Spinal cord (tissue), 10 donors: ENCODE results near the gene HSPA1B. TPM values are rescaled to one million over a fixed set of nuclear protein-coding genes. Genes with fewer than 3 reads are reported as not detected.
"Not testable (repeated sequence)": the region's sequence is repeated elsewhere in the genome, so short reads cannot be mapped to it uniquely, and the experiment has no call there.

Experiments used
- DNase-seq, 6 donors: peaks; one replicate each; pipeline versions ENCODE4 v3.0.0 to v3.0.0-alpha.2; 2013 to 2015; ENCODE audit warnings: low spot score in 6 of 6, low read depth in 4 of 6
- H3K27ac ChIP-seq: one replicate; pipeline ENCODE4 v1.5.1; 2013; ENCODE audit warnings: low read depth, low read length, control low read depth
- H3K27me3 ChIP-seq: one replicate; pipeline ENCODE4 v1.6.1; 2013; ENCODE audit warnings: low read length; ENCODE audit not compliant: control insufficient read depth, insufficient read depth
- H3K36me3 ChIP-seq: one replicate; pipeline ENCODE4 v1.6.1; 2013; ENCODE audit warnings: low read length; ENCODE audit not compliant: control insufficient read depth, insufficient read depth
- H3K4me1 ChIP-seq: one replicate; pipeline ENCODE4 v1.6.1; 2013; ENCODE audit warnings: low read length; ENCODE audit not compliant: control insufficient read depth, insufficient read depth
- H3K4me3 ChIP-seq: one replicate; pipeline ENCODE4 v1.5.1; 2013; ENCODE audit warnings: low read depth, low read length, control low read depth
- H3K9me3 ChIP-seq: one replicate; pipeline ENCODE4 v1.6.1; 2013; ENCODE audit warnings: low read length; ENCODE audit not compliant: control insufficient read depth, insufficient read depth
- WGBS: methylation state at CpG from one replicate; pipeline ENCODE4 v1.1.5; 2013; ENCODE audit warnings: missing lambda C conversion rate; ENCODE audit not compliant: insufficient coverage; 5-methylcytosine and 5-hydroxymethylcytosine counted together
- polyA plus RNA-seq, 2 donors: library from polyadenylated mRNA; unstranded; fragments of 120-200 nt; gene quantifications; one replicate each; pipeline ENCODE4 v1.2.1, GENCODE V29; 2013; ENCODE audit not compliant: insufficient read length in 2 of 2
- total RNA-seq, 2 donors: library from RNA; depleted of rRNA in 1 of 2; stranded (reverse); fragments of 120-200 nt in 1 of 2; fragments of >200 nt in 1 of 2; gene quantifications; one replicate each; pipeline versions ENCODE4 v1.2.3 to v1.2.4, GENCODE V29; 2013 to 2014
- donor health status: healthy.

The HSPA1B gene
- total and polyA plus RNA-seq, 4 donors, result 113 to 696 (median 225) TPM

GRCh38 chr6:31784098-31784925 is 43.2 kb upstream of the HSPA1B start:
- WGBS, result 97% methylated on average over 14 of the region's 15 CpGs
- peak in 1 of 6 donors; percentile 29 for DNase-seq
- Histone ChIP-seq H3K27ac (no peak overlapping the region), H3K27me3 (no peaks in the 10 kb centered on the region), H3K9me3 (no peaks in the 10 kb centered on the region), H3K4me3 (no peak overlapping the region), H3K36me3 (peaks cover 80% of the 10 kb centered on the region), H3K4me1 (peaks cover 15% of the 10 kb centered on the region)

GRCh38 chr6:31785475-31785874 is 42.1 kb upstream of the HSPA1B start:
- Histone ChIP-seq H3K4me1 (peaks cover 15% of the 10 kb centered on the region), H3K36me3 (peaks cover 76% of the 10 kb centered on the region), H3K4me3 (no peak overlapping the region), H3K9me3 (no peaks in the 10 kb centered on the region), H3K27me3 (no peaks in the 10 kb centered on the region), H3K27ac (no peak overlapping the region)
- no peak for DNase-seq
- 100% methylated on average over 6 of the region's 11 CpGs for WGBS

- Histone ChIP-seq H3K27ac (no peak overlapping the region), H3K4me1 (peaks cover 24% of the 10 kb centered on the region), H3K9me3 (no peaks in the 10 kb centered on the region), H3K27me3 (no peaks in the 10 kb centered on the region), H3K4me3 (peak overlapping the region; percentile 16), H3K36me3 (peaks cover 40% of the 10 kb centered on the region)
- DNase-seq, result peak in 4 of 6 donors; percentile 48 to 90 (median 70)
- 61% methylated on average over 10 of the region's 12 CpGs for WGBS
These were observed 36.0 kb upstream of the HSPA1B start for GRCh38 chr6:31791324-31792089.

- Histone ChIP-seq H3K36me3 (peaks cover 37% of the 10 kb centered on the region), H3K4me3 (no peak overlapping the region), H3K4me1 (peaks cover 24% of the 10 kb centered on the region), H3K27ac (no peak overlapping the region), H3K27me3 (no peaks in the 10 kb centered on the region), H3K9me3 (no peaks in the 10 kb centered on the region)
- no CpG with 5 or more reads among the region's 3 CpGs for WGBS
- DNase-seq, result no peak
These were observed 35.5 kb upstream of the HSPA1B start for GRCh38 chr6:31792090-31792374.

- 94% methylated on average over 10 of the region's 12 CpGs for WGBS
- peaks cover 38% of the 10 kb centered on the region for H3K36me3 ChIP-seq
- no peaks in the 10 kb centered on the region for H3K9me3 ChIP-seq
- no peaks in the 10 kb centered on the region for H3K27me3 ChIP-seq
- peaks cover 24% of the 10 kb centered on the region for H3K4me1 ChIP-seq
- no peak overlapping the region for H3K27ac ChIP-seq
- DNase-seq, result no peak
- no peak overlapping the region for H3K4me3 ChIP-seq
These were observed 34.8 kb upstream of the HSPA1B start for GRCh38 chr6:31792761-31793171.

- H3K9me3 ChIP-seq, H3K4me3 ChIP-seq, DNase-seq, H3K27me3 ChIP-seq, H3K27ac ChIP-seq: not testable (repeated sequence)
- H3K36me3 ChIP-seq, result peaks cover 38% of the 10 kb centered on the region
- peaks cover 24% of the 10 kb centered on the region for H3K4me1 ChIP-seq
- WGBS, result 90% methylated on average over 3 of the region's 6 CpGs
These were observed 33.7 kb upstream of the HSPA1B start for GRCh38 chr6:31793927-31794245.

GRCh38 chr6:31794294-31794865 is 33.2 kb upstream of the HSPA1B start:
- 5% methylated on average over 7 of the region's 7 CpGs for WGBS
- H3K27ac ChIP-seq, result peak overlapping the region; percentile 87
- no peaks in the 10 kb centered on the region for H3K27me3 ChIP-seq
- DNase-seq, result peak in 2 of 6 donors; percentile 30 to 32
- peak overlapping the region; percentile 81 for H3K4me3 ChIP-seq
- peaks cover 24% of the 10 kb centered on the region for H3K4me1 ChIP-seq
- H3K9me3 ChIP-seq, result no peaks in the 10 kb centered on the region
- peaks cover 37% of the 10 kb centered on the region for H3K36me3 ChIP-seq

GRCh38 chr6:31794866-31795615 is 32.5 kb upstream of the HSPA1B start:
- DNase-seq, result no peak
- Histone ChIP-seq H3K27me3 (no peaks in the 10 kb centered on the region), H3K4me3 (peak overlapping the region; percentile 81), H3K9me3 (no peaks in the 10 kb centered on the region), H3K4me1 (peaks cover 24% of the 10 kb centered on the region), H3K27ac (peak overlapping the region; percentile 87), H3K36me3 (peaks cover 33% of the 10 kb centered on the region)
- under 1% methylated on average over 34 of the region's 44 CpGs for WGBS

GRCh38 chr6:31795616-31796298 is 31.8 kb upstream of the HSPA1B start, which contains the start of gene VARS1:
TSS of gene VARS1 (minus strand) at chr6:31795752. CDS start at chr6:31795217, 535 bp downstream.
- Histone ChIP-seq H3K36me3 (peaks cover 28% of the 10 kb centered on the region), H3K4me1 (peaks cover 24% of the 10 kb centered on the region), H3K4me3 (peak within 1 kb of the TSS; percentile 81), H3K27me3 (no peaks in the 10 kb centered on the region), H3K27ac (peak within 1 kb of the TSS; percentile 89), H3K9me3 (no peaks in the 10 kb centered on the region)
- 1% methylated on average over 75 of the region's 75 CpGs for WGBS
- peak; percentile 63 to 94 (median 74) for DNase-seq
